Endothelial cell of umbilical vein (primary cell): ENCODE measurements around the gene SEMG2. TPM values are rescaled to one million over a fixed set of nuclear protein-coding genes. Genes with fewer than 3 reads are reported as not detected.

Experiments used
- BruUV-seq: library from RNA; stranded (reverse); fragments of 400-500 nt; replicated peaks from 2 replicates; lab custom pipeline; 2021; lab: Mats Ljungman, UMichigan
- CTCF ChIA-PET: fragments of 300-600, 350-600 bp; sonication (Branson Sonifier 250); formaldehyde crosslinking; loops from one replicate; lab custom pipeline; 2021; ENCODE audit warnings: antibody characterized with exemption, inconsistent platforms; lab: Charles Lee
- POLR2A ChIA-PET: fragments of 300-600, 350-600 bp; sonication (Branson Sonifier 250); formaldehyde crosslinking; loops from one replicate; lab custom pipeline; 2021; ENCODE audit warnings: antibody characterized with exemption, inconsistent platforms; lab: Charles Lee
- DNase-seq: peaks from one replicate; pipeline ENCODE4 v3.0.0-alpha.2; 2011; ENCODE audit warnings: low read depth, low spot score
- FAIRE-seq: peaks from 2 replicates; lab custom pipeline; 2011; peaks lifted over from hg19 to GRCh38; lab: Jason Lieb, UNC
- H2AFZ ChIP-seq: 2 replicates; pipeline ENCODE4 v1.6.0; 2012; ENCODE audit warnings: low read depth, low read length, control low read depth, inconsistent platforms
- H3K27ac ChIP-seq: 2 replicates; pipeline ENCODE4 v1.5.1; 2011; ENCODE audit warnings: low read depth, mild to moderate bottlenecking, control low read depth, low read length, moderate library complexity; ENCODE audit not compliant: insufficient read depth
- H3K27me3 ChIP-seq, 2 experiments: 2 replicates each; pipeline versions ENCODE4 v1.6.0 to v1.6.1; 2011; ENCODE audit warnings: low read length in 2 of 2, mixed read lengths in 1 of 2; ENCODE audit not compliant: control insufficient read depth in 2 of 2, insufficient read depth in 2 of 2
- H3K36me3 ChIP-seq, 2 experiments: 2 replicates in 1 of 2; 3 replicates in 1 of 2; pipeline ENCODE4 v1.5.1; 2011; ENCODE audit warnings: low read length in 2 of 2, mild to moderate bottlenecking in 1 of 2, moderate library complexity in 1 of 2; ENCODE audit not compliant: control insufficient read depth in 2 of 2, insufficient read depth in 2 of 2; ENCODE audit errors: extremely low read depth in 1 of 2
- H3K4me1 ChIP-seq: 3 replicates; pipeline ENCODE4 v1.5.1; 2011; ENCODE audit warnings: mild to moderate bottlenecking, low read length; ENCODE audit not compliant: control insufficient read depth, insufficient read depth; ENCODE audit errors: extremely low read depth
- H3K4me2 ChIP-seq: 2 replicates; pipeline ENCODE4 v1.6.1; 2011; ENCODE audit warnings: low read length, control low read depth, mixed read lengths; ENCODE audit not compliant: insufficient read depth
- H3K4me3 ChIP-seq, 3 experiments: fragments of 200-600 bp in 1 of 3; sonication (generic), shearing (Covaris generic) in 1 of 3; replicated peaks in 1 of 3; 2 replicates each; pipeline ENCODE4 v1.5.1; 2011 to 2016; ENCODE audit warnings: control low read depth in 3 of 3, low read length in 3 of 3, mild to moderate bottlenecking in 2 of 3, inconsistent platforms in 1 of 3, low read depth in 1 of 3, moderate library complexity in 1 of 3; ENCODE audit not compliant: insufficient read depth in 1 of 3
- H3K79me2 ChIP-seq: 2 replicates; pipeline ENCODE4 v1.6.0; 2012; ENCODE audit warnings: low read length, inconsistent platforms; ENCODE audit not compliant: control insufficient read depth, insufficient read depth
- H3K9ac ChIP-seq: replicated peaks from 2 replicates; pipeline ENCODE3; 2011; ENCODE audit warnings: low read length, control low read depth; ENCODE audit not compliant: insufficient read depth; ENCODE audit errors: extremely low read depth
- H3K9me1 ChIP-seq: replicated peaks from 3 replicates; pipeline ENCODE4 v1.6.0; 2011; ENCODE audit warnings: mild to moderate bottlenecking, low read length; ENCODE audit not compliant: control insufficient read depth, insufficient read depth; ENCODE audit errors: extremely low read depth
- H3K9me3 ChIP-seq: replicated peaks from 2 replicates; pipeline ENCODE4 v1.5.1; 2012; ENCODE audit warnings: low read length, inconsistent platforms; ENCODE audit not compliant: control insufficient read depth, insufficient read depth
- H4K20me1 ChIP-seq: replicated peaks from 2 replicates; pipeline ENCODE3; 2011; ENCODE audit warnings: mild to moderate bottlenecking, low read length; ENCODE audit not compliant: control insufficient read depth, insufficient read depth; ENCODE audit errors: extremely low read depth
- CTCF ChIP-seq, 2 donors: IDR thresholded peaks; 1 replicate in 1 of 2; 2 replicates in 1 of 2; pipeline ENCODE4 v1.5.1; 2011; ENCODE audit warnings: low read length in 2 of 2, mild to moderate bottlenecking in 2 of 2, moderate library complexity in 2 of 2, control low read depth in 1 of 2, inconsistent platforms in 1 of 2, low read depth in 1 of 2; ENCODE audit not compliant: insufficient read depth in 1 of 2; ENCODE audit errors: extremely low read depth in 1 of 2
- EZH2 ChIP-seq: IDR thresholded peaks from 2 replicates; pipeline ENCODE4 v1.6.1; 2012; ENCODE audit warnings: borderline replicate concordance, low read depth, mild to moderate bottlenecking, moderate library complexity, low read length, inconsistent platforms; ENCODE audit not compliant: severe bottlenecking
- FOS ChIP-seq: IDR thresholded peaks from 2 replicates; pipeline ENCODE4 v1.6.1; 2011; ENCODE audit warnings: mild to moderate bottlenecking, low read length, moderate library complexity, borderline replicate concordance; ENCODE audit not compliant: insufficient read depth
- GATA2 ChIP-seq: IDR thresholded peaks from 2 replicates; pipeline ENCODE4 v1.7.0; 2011; ENCODE audit warnings: low read depth, mild to moderate bottlenecking, moderate library complexity, mixed read lengths, low read length; ENCODE audit not compliant: insufficient read length, insufficient read depth
- JUN ChIP-seq: IDR thresholded peaks from 2 replicates; pipeline ENCODE4 v1.6.1; 2011; ENCODE audit warnings: borderline replicate concordance, low read depth; ENCODE audit not compliant: insufficient read length, insufficient read depth
- MYC ChIP-seq: IDR thresholded peaks from one replicate; pipeline ENCODE4 v1.6.1; 2011; ENCODE audit warnings: mild to moderate bottlenecking, low read depth, low read length
- POLR2A ChIP-seq: IDR thresholded peaks from 2 replicates; pipeline ENCODE4 v1.6.1; 2012; ENCODE audit warnings: low read depth, mild to moderate bottlenecking, control low read depth, low read length
- POLR2AphosphoS5 ChIP-seq: IDR thresholded peaks from 2 replicates; pipeline ENCODE4 v1.6.1; 2012; ENCODE audit warnings: low read depth, mild to moderate bottlenecking, control low read depth, low read length, moderate library complexity; ENCODE audit not compliant: insufficient read depth
- dilution Hi-C: fragments of 300-500 bp; cut with MboI; formaldehyde crosslinking; loops from one replicate; pipeline ENCODE4 v1.15.0; 2019; ENCODE audit warnings: low sequenced_read_pairs; ENCODE audit not compliant: extremely low pct_ligation_motif_present
- intact Hi-C: fragments of 100-400 bp; cut with micrococcal nuclease; formaldehyde crosslinking; loops from one replicate; pipeline ENCODE4 v1.10.0; 2022
- polyA plus RNA-seq, 4 experiments: library from polyadenylated mRNA; depleted of rRNA in 3 of 4; stranded (reverse) in 3 of 4; unstranded in 1 of 4; fragments of >200 nt; gene quantifications; 2 replicates each; pipeline versions ENCODE4 v1.2.1 to v1.2.3, GENCODE V29; 2011 to 2012; ENCODE audit warnings: missing spikeins in 1 of 4
- total RNA-seq: library from RNA; stranded (reverse); gene quantifications from 2 replicates; pipeline ENCODE4 v1.2.3, GENCODE V29; 2021
- TF ChIP-seq, protein P1 (sequence below): IDR thresholded peaks from 2 replicates; pipeline ENCODE4 v1.6.1; 2011; ENCODE audit not compliant: insufficient read depth, insufficient read length

The SEMG2 gene
- total and polyA plus RNA-seq, 2 donors (not counting 3 experiments of a cell fraction or from before 2014, with no cell fraction given), result not detected

GRCh38 chr20:45266977-45267376 lies 45.8 kb downstream of the SEMG2 start:
- FAIRE-seq (no peak), DNase-seq (no peak)
- Histone ChIP-seq H3K27ac (no peak overlapping the region), H3K27me3 (peaks cover 7 to 22% of the 10 kb centered on the region in 2 experiments), H4K20me1 (no peaks in the 10 kb centered on the region), H3K4me1 (no peaks in the 10 kb centered on the region), H3K4me3 (no peak overlapping the region), H3K79me2 (no peaks in the 10 kb centered on the region), H2AFZ (no peak overlapping the region), H3K4me2 (no peak overlapping the region), H3K36me3 (no peaks in the 10 kb centered on the region), H3K9ac (no peak overlapping the region), H3K9me3 (no peaks in the 10 kb centered on the region), H3K9me1 (no peaks in the 10 kb centered on the region)
- intact Hi-C loops, result no loop called here
- dilution Hi-C loops, result no loop called here
- BruUV-seq, result no TSS peak
- POLR2A ChIA-PET, result no interaction called here
- TF ChIP-seq MYC (no peak), GATA2 (no peak), FOS (no peak), POLR2AphosphoS5 (no peak), CTCF (IDR thresholded peaks at IDR 0.05; ENCODE audit: extremely low read depth in 1 of 2, insufficient read depth in 1 of 2, low read depth in 1 of 2, low read length in 2 of 2) (no peak), EZH2 (no peak), JUN (no peak), POLR2A (no peak)
- TF ChIP-seq, protein P1, sequence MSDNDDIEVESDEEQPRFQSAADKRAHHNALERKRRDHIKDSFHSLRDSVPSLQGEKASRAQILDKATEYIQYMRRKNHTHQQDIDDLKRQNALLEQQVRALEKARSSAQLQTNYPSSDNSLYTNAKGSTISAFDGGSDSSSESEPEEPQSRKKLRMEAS, result no peak
- CTCF ChIA-PET, result no interaction called here
